WTC11 (cell line): Measurements from ENCODE around the gene ASIC3.

Experiments
- ATF2 ChIP-seq: sonication (generic); formaldehyde crosslinking; IDR thresholded peaks from 2 replicates; pipeline ENCODE4 v1.8.1; 2022; ENCODE audit warnings: low read depth, missing genetic modification reagents, borderline replicate concordance
- CREM ChIP-seq: sonication (generic); formaldehyde crosslinking; IDR thresholded peaks from 2 replicates; pipeline ENCODE4 v1.8.1; 2022; ENCODE audit warnings: mild to moderate bottlenecking, missing genetic modification reagents, moderate library complexity
- CTCF ChIP-seq: fragments of 200-600 bp; IDR thresholded peaks from 2 replicates; pipeline ENCODE4 v1.8.0; 2022; ENCODE audit warnings: antibody characterized with exemption
- HMGXB4 ChIP-seq: sonication (generic); formaldehyde crosslinking; IDR thresholded peaks from 2 replicates; pipeline ENCODE4 v1.8.1; 2023; ENCODE audit warnings: mild to moderate bottlenecking, moderate library complexity, missing genetic modification reagents
- NR3C1 ChIP-seq: sonication (generic); formaldehyde crosslinking; conservative IDR thresholded peaks from 2 replicates; pipeline ENCODE4 v1.8.1; 2023; ENCODE audit warnings: low read depth, mild to moderate bottlenecking, missing genetic modification reagents
- USF1 ChIP-seq: sonication (generic); formaldehyde crosslinking; IDR thresholded peaks from 2 replicates; pipeline ENCODE4 v1.8.0; 2022; ENCODE audit warnings: mild to moderate bottlenecking, missing genetic modification reagents

- TF ChIP-seq CREM (CRISPR knock-in tag): no peak
- no peak for TF ChIP-seq NR3C1 (CRISPR knock-in tag)
- TF ChIP-seq ATF2 (CRISPR knock-in tag): no peak
- TF ChIP-seq USF1 (CRISPR knock-in tag): no peak
- no peak for TF ChIP-seq HMGXB4 (CRISPR knock-in tag)
- TF ChIP-seq CTCF: no peak
Observed at GRCh38 chr7:151095828-151096475, 47.6 kb downstream of the ASIC3 start.
